ENCODE results near the gene CPNE5.
"Not testable (repeated sequence)": the region's sequence is repeated elsewhere in the genome, so short reads cannot be mapped to it uniquely, and the experiment has no call there.

Gene CPNE5

GRCh38 chr6:36720251-36721141 is 118.7 kb downstream of the CPNE5 start:
- DNase-seq: no peak

GRCh38 chr6:36719126-36719525 is 120.1 kb downstream of the CPNE5 start:
- no peak for DNase-seq

GRCh38 chr6:36718560-36718959 is 120.7 kb downstream of the CPNE5 start:
- no peak for DNase-seq

- DNase-seq: no peak
Measured at GRCh38 chr6:36717871-36718540, 121.2 kb downstream of the CPNE5 start.

GRCh38 chr6:36717231-36717825 is 121.9 kb downstream of the CPNE5 start:
- no peak for DNase-seq

- no peak for DNase-seq
Measured at GRCh38 chr6:36716476-36717093, 122.7 kb downstream of the CPNE5 start.

GRCh38 chr6:36715469-36715868 is 123.8 kb downstream of the CPNE5 start:
- no peak for DNase-seq

- no peak for DNase-seq
Measured at GRCh38 chr6:36714511-36714910, 124.7 kb downstream of the CPNE5 start.

- no peak for DNase-seq
Measured at GRCh38 chr6:36713846-36714245, 125.4 kb downstream of the CPNE5 start.

GRCh38 chr6:36712816-36713215 is 126.4 kb downstream of the CPNE5 start:
- no peak for DNase-seq

GRCh38 chr6:36706339-36706738 is 132.9 kb downstream of the CPNE5 start:
- DNase-seq: no peak

GRCh38 chr6:36704961-36705577 is 134.2 kb downstream of the CPNE5 start:
- DNase-seq: not testable (repeated sequence)

- no peak for DNase-seq
Measured at GRCh38 chr6:36703982-36704381, 135.3 kb downstream of the CPNE5 start.

GRCh38 chr6:36703081-36703606 is 136.1 kb downstream of the CPNE5 start:
- no peak for DNase-seq

GRCh38 chr6:36702656-36703055 is 136.6 kb downstream of the CPNE5 start:
- no peak for DNase-seq

- no peak for DNase-seq
Measured at GRCh38 chr6:36701401-36701991, 137.7 kb downstream of the CPNE5 start.

GRCh38 chr6:36700831-36701230 is 138.4 kb downstream of the CPNE5 start:
- DNase-seq: no peak

GRCh38 chr6:36700071-36700812 is 139.0 kb downstream of the CPNE5 start:
- DNase-seq: no peak

GRCh38 chr6:36699348-36699747 is 139.9 kb downstream of the CPNE5 start:
- no peak for DNase-seq

GRCh38 chr6:36698871-36699271 is 140.4 kb downstream of the CPNE5 start:
- no peak for DNase-seq

- DNase-seq: no peak
Measured at GRCh38 chr6:36698196-36698595, 141.0 kb downstream of the CPNE5 start.

All from NCI-H774 (cell line).